SKM-1 treated with dmso at 0.1 percent for 144 hours (cell line): ENCODE data around the gene GLRA2.

Experiments
- DNase-seq: peaks from one replicate; lab custom pipeline; 2025; ENCODE audit not compliant: unreplicated experiment; lab: John Stamatoyannopoulos, UW

GLRA2 gene

GRCh38 chrX:14529290-14529989 lies at the start of gene GLRA2:
TSS of gene GLRA2 (plus strand) at chrX:14529536. CDS start at chrX:14530058, 522 bp downstream.
- no peak for DNase-seq

- no peak for DNase-seq
These were observed 39.9 kb upstream of the GLRA2 start for GRCh38 chrX:14489437-14489836.

GRCh38 chrX:14491689-14492088 lies 37.6 kb upstream of the GLRA2 start:
- no peak for DNase-seq

- DNase-seq: no peak
These were observed 32.7 kb upstream of the GLRA2 start for GRCh38 chrX:14496674-14497073.

- peak; percentile 0 for DNase-seq
These were observed 32.1 kb upstream of the GLRA2 start for GRCh38 chrX:14497184-14497666.

- DNase-seq: no peak
These were observed 28.0 kb upstream of the GLRA2 start for GRCh38 chrX:14501327-14501726.

GRCh38 chrX:14504960-14505538 lies 24.3 kb upstream of the GLRA2 start:
- no peak for DNase-seq

- DNase-seq: no peak
These were observed 23.7 kb upstream of the GLRA2 start for GRCh38 chrX:14505648-14506047.

- DNase-seq: no peak
These were observed 22.5 kb upstream of the GLRA2 start for GRCh38 chrX:14506866-14507265.

- DNase-seq: no peak
These were observed 21.2 kb upstream of the GLRA2 start for GRCh38 chrX:14508025-14508690.

- DNase-seq: no peak
These were observed 19.8 kb upstream of the GLRA2 start for GRCh38 chrX:14509325-14510057.

GRCh38 chrX:14528629-14529289 lies 577 bp upstream of the GLRA2 start:
- DNase-seq: no peak

GRCh38 chrX:14533867-14534266 lies 4.5 kb downstream of the GLRA2 start:
- DNase-seq: no peak

GRCh38 chrX:14546190-14546589 lies 16.9 kb downstream of the GLRA2 start:
- no peak for DNase-seq

- no peak for DNase-seq
These were observed 24.9 kb downstream of the GLRA2 start for GRCh38 chrX:14554131-14554715.

- DNase-seq: no peak
These were observed 34.7 kb downstream of the GLRA2 start for GRCh38 chrX:14564058-14564457.

- DNase-seq: no peak
These were observed 43.8 kb downstream of the GLRA2 start for GRCh38 chrX:14573161-14573560.

- DNase-seq: no peak
These were observed 51.7 kb downstream of the GLRA2 start for GRCh38 chrX:14581081-14581480.

- no peak for DNase-seq
These were observed 55.2 kb downstream of the GLRA2 start for GRCh38 chrX:14584548-14584947.

GRCh38 chrX:14590216-14590615 lies 60.9 kb downstream of the GLRA2 start:
- no peak for DNase-seq
